Suprapubic skin (tissue), 3 donors: ENCODE data around the gene SLC49A3.
"Not testable (repeated sequence)": the region's sequence is repeated elsewhere in the genome, so short reads cannot be mapped to it uniquely, and the experiment has no call there.

ENCODE experiments used
- POLR2AphosphoS5 ChIP-seq, 3 donors: sonication (generic); formaldehyde crosslinking; IDR thresholded peaks; one replicate each; pipeline ENCODE4 v1.6.1; 2017; ENCODE audit warnings: antibody characterized with exemption in 3 of 3
- TF ChIP-seq, protein P1 (sequence below), 2 donors: fragments of 200-600 bp in 1 of 2; fragments of 450-650 bp in 1 of 2; sonication (generic) in 1 of 2; IDR thresholded peaks; one replicate each; pipeline ENCODE4 v1.5.1; 2016 to 2019; ENCODE audit warnings: antibody characterized with exemption in 2 of 2, mild to moderate bottlenecking in 1 of 2, moderate library complexity in 1 of 2

- TF ChIP-seq, protein P1, sequence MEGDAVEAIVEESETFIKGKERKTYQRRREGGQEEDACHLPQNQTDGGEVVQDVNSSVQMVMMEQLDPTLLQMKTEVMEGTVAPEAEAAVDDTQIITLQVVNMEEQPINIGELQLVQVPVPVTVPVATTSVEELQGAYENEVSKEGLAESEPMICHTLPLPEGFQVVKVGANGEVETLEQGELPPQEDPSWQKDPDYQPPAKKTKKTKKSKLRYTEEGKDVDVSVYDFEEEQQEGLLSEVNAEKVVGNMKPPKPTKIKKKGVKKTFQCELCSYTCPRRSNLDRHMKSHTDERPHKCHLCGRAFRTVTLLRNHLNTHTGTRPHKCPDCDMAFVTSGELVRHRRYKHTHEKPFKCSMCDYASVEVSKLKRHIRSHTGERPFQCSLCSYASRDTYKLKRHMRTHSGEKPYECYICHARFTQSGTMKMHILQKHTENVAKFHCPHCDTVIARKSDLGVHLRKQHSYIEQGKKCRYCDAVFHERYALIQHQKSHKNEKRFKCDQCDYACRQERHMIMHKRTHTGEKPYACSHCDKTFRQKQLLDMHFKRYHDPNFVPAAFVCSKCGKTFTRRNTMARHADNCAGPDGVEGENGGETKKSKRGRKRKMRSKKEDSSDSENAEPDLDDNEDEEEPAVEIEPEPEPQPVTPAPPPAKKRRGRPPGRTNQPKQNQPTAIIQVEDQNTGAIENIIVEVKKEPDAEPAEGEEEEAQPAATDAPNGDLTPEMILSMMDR (IDR thresholded peaks at IDR 0.05): not testable (repeated sequence)
- TF ChIP-seq POLR2AphosphoS5 (IDR thresholded peaks at IDR 0.05): not testable (repeated sequence)
These were observed 43.0 kb upstream of the SLC49A3 start for GRCh38 chr4:731954-732353.
